ENCODE measurements around the gene TSPYL2. TPM values are rescaled to one million over a fixed set of nuclear protein-coding genes. Genes with fewer than 3 reads are reported as not detected.
A peak's percentile ranks its signal among the peaks of the same experiment; 100 is the strongest.

The TSPYL2 gene
- total and polyA plus RNA-seq, 5 donors from 2014 or later: 10.1 to 333 (median 15.1) TPM

- Mint-ChIP-seq H3K9me3 (no peaks in the 10 kb centered on the region), H3K27ac (no peak overlapping the region), H3K36me3 (no peaks in the 10 kb centered on the region), H3K4me3 (no peak overlapping the region), H3K4me1 (peaks cover 0 to 3% (median under 1%) of the 10 kb centered on the region in 4 donors), H3K27me3 (no peaks in the 10 kb centered on the region)
- ATAC-seq (ENCODE audit: low read depth in 2 of 2) (no peak), DNase-seq (no peak)
- Histone ChIP-seq H3K27me3 (ENCODE audit: control insufficient read depth, insufficient read depth, low read length) (no peaks in the 10 kb centered on the region), H3K36me3 (ENCODE audit: control insufficient read depth, insufficient read depth, low read length) (no peaks in the 10 kb centered on the region), H3K4me3 (ENCODE audit: low read depth, low read length) (no peak overlapping the region), H3K9me3 (ENCODE audit: control insufficient read depth in 2 of 2, low read length in 2 of 2) (no peaks in the 10 kb centered on the region), H3K4me1 (ENCODE audit: control insufficient read depth, insufficient read depth, low read length, poor library complexity, severe bottlenecking) (no peaks in the 10 kb centered on the region), H3K27ac (ENCODE audit: insufficient read depth, low read length, poor library complexity, severe bottlenecking) (no peak overlapping the region)
These were observed 31.3 kb upstream of the TSPYL2 start for GRCh38 chrX:53050841-53051240.

- no peaks in the 10 kb centered on the region for H3K4me1 ChIP-seq (ENCODE audit: control insufficient read depth, insufficient read depth, low read length, poor library complexity, severe bottlenecking)
- Mint-ChIP-seq H3K9me3 (no peaks in the 10 kb centered on the region), H3K27ac (no peak overlapping the region), H3K36me3 (no peaks in the 10 kb centered on the region), H3K4me1 (peaks cover 0 to 3% (median 0%) of the 10 kb centered on the region in 4 donors), H3K4me3 (no peak overlapping the region), H3K27me3 (no peaks in the 10 kb centered on the region)
- no peaks in the 10 kb centered on the region for H3K9me3 ChIP-seq (ENCODE audit: control insufficient read depth in 2 of 2, low read length in 2 of 2)
- H3K4me3 ChIP-seq (ENCODE audit: low read depth, low read length): no peak overlapping the region
- no peaks in the 10 kb centered on the region for H3K27me3 ChIP-seq (ENCODE audit: control insufficient read depth, insufficient read depth, low read length)
- DNase-seq (no peak), ATAC-seq (ENCODE audit: low read depth in 2 of 2) (no peak)
- no peak overlapping the region for H3K27ac ChIP-seq (ENCODE audit: insufficient read depth, low read length, poor library complexity, severe bottlenecking)
- no peaks in the 10 kb centered on the region for H3K36me3 ChIP-seq (ENCODE audit: control insufficient read depth, insufficient read depth, low read length)
These were observed 26.8 kb upstream of the TSPYL2 start for GRCh38 chrX:53055244-53055849.

- Histone ChIP-seq H3K4me3 (ENCODE audit: low read depth, low read length) (no peak overlapping the region), H3K36me3 (ENCODE audit: control insufficient read depth, insufficient read depth, low read length) (no peaks in the 10 kb centered on the region), H3K27me3 (ENCODE audit: control insufficient read depth, insufficient read depth, low read length) (no peaks in the 10 kb centered on the region), H3K9me3 (ENCODE audit: control insufficient read depth in 2 of 2, low read length in 2 of 2) (no peaks in the 10 kb centered on the region), H3K4me1 (ENCODE audit: control insufficient read depth, insufficient read depth, low read length, poor library complexity, severe bottlenecking) (no peaks in the 10 kb centered on the region), H3K27ac (ENCODE audit: insufficient read depth, low read length, poor library complexity, severe bottlenecking) (no peak overlapping the region)
- H3K27me3 Mint-ChIP-seq: no peaks in the 10 kb centered on the region
- peaks cover 0 to 3% (median 0%) of the 10 kb centered on the region in 4 donors for H3K4me1 Mint-ChIP-seq
- no peaks in the 10 kb centered on the region for H3K9me3 Mint-ChIP-seq
- no peak for DNase-seq
- H3K27ac Mint-ChIP-seq: no peak overlapping the region
- no peak for ATAC-seq (ENCODE audit: low read depth in 2 of 2)
- H3K4me3 Mint-ChIP-seq: no peak overlapping the region
- H3K36me3 Mint-ChIP-seq: no peaks in the 10 kb centered on the region
These were observed 25.9 kb upstream of the TSPYL2 start for GRCh38 chrX:53056292-53056691.

DNA sequence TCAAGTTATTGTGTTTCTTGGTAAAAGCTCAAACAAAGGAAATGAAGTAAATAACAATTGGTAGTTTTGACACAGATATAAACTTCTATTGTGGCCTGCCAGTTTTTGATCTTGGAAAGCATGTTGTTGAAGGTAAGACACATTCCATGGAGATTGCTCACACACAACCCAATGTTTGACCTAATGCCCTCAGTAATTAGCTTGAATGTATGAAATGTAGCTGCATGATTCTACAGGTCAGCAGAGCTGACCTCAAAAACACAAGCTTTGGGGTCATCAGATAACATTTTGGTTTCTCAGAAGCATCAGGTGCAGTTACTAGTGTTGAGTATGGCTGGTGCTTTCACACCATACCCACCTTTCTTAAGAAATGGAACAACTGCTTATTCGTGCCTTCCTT lies 17.1 kb upstream of the TSPYL2 start:
- Histone ChIP-seq H3K27me3 (ENCODE audit: control insufficient read depth, insufficient read depth, low read length) (no peaks in the 10 kb centered on the region), H3K27ac (ENCODE audit: insufficient read depth, low read length, poor library complexity, severe bottlenecking) (no peak overlapping the region), H3K4me3 (ENCODE audit: low read depth, low read length) (no peak overlapping the region), H3K4me1 (ENCODE audit: control insufficient read depth, insufficient read depth, low read length, poor library complexity, severe bottlenecking) (no peaks in the 10 kb centered on the region), H3K36me3 (ENCODE audit: control insufficient read depth, insufficient read depth, low read length) (no peaks in the 10 kb centered on the region), H3K9me3 (ENCODE audit: control insufficient read depth in 2 of 2, low read length in 2 of 2) (no peaks in the 10 kb centered on the region)
- ATAC-seq (ENCODE audit: low read depth in 2 of 2): no peak
- no peak overlapping the region for H3K4me3 Mint-ChIP-seq
- peaks cover 21% of the 10 kb centered on the region for H3K27me3 Mint-ChIP-seq
- H3K4me1 Mint-ChIP-seq: no peaks in the 10 kb centered on the region
- no peak for DNase-seq
- H3K36me3 Mint-ChIP-seq: no peaks in the 10 kb centered on the region
- H3K9me3 Mint-ChIP-seq: no peaks in the 10 kb centered on the region
- no peak overlapping the region for H3K27ac Mint-ChIP-seq

DNA sequence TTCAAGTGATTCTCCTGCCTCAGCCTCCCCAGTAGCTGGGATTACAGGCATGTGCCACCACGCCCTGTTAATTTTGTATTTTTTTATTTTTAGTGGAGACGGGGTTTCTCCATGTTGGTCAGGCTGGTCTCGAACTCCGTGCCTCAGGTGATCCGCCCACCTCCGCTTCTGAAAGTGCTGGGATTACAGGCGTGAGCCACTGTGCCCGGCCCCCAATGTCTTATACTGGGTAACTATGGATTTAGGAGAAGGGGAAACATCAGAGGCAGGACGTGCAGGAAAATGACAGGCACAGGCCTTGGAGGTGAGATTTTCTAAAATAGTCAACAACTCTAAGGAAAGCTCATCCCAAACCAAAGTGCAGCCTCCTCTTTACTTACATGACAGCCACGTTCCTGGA lies 11.1 kb upstream of the TSPYL2 start:
- Histone ChIP-seq H3K27me3 (ENCODE audit: control insufficient read depth, insufficient read depth, low read length) (no peaks in the 10 kb centered on the region), H3K27ac (ENCODE audit: insufficient read depth, low read length, poor library complexity, severe bottlenecking) (no peak overlapping the region), H3K4me1 (ENCODE audit: control insufficient read depth, insufficient read depth, low read length, poor library complexity, severe bottlenecking) (peaks cover 12% of the 10 kb centered on the region), H3K9me3 (ENCODE audit: control insufficient read depth in 2 of 2, low read length in 2 of 2) (no peaks in the 10 kb centered on the region), H3K4me3 (ENCODE audit: low read depth, low read length) (no peak overlapping the region), H3K36me3 (ENCODE audit: control insufficient read depth, insufficient read depth, low read length) (no peaks in the 10 kb centered on the region)
- ATAC-seq (ENCODE audit: low read depth in 2 of 2): no peak
- no peak overlapping the region for H3K4me3 Mint-ChIP-seq
- peaks cover 4 to 15% (median 4%) of the 10 kb centered on the region in 4 donors for H3K4me1 Mint-ChIP-seq
- no peaks in the 10 kb centered on the region for H3K9me3 Mint-ChIP-seq
- peaks cover 6% of the 10 kb centered on the region for H3K27me3 Mint-ChIP-seq
- no peak for DNase-seq
- H3K27ac Mint-ChIP-seq: peak overlapping the region in 1 of 3 donors; percentile 93
- H3K36me3 Mint-ChIP-seq: no peaks in the 10 kb centered on the region

DNA sequence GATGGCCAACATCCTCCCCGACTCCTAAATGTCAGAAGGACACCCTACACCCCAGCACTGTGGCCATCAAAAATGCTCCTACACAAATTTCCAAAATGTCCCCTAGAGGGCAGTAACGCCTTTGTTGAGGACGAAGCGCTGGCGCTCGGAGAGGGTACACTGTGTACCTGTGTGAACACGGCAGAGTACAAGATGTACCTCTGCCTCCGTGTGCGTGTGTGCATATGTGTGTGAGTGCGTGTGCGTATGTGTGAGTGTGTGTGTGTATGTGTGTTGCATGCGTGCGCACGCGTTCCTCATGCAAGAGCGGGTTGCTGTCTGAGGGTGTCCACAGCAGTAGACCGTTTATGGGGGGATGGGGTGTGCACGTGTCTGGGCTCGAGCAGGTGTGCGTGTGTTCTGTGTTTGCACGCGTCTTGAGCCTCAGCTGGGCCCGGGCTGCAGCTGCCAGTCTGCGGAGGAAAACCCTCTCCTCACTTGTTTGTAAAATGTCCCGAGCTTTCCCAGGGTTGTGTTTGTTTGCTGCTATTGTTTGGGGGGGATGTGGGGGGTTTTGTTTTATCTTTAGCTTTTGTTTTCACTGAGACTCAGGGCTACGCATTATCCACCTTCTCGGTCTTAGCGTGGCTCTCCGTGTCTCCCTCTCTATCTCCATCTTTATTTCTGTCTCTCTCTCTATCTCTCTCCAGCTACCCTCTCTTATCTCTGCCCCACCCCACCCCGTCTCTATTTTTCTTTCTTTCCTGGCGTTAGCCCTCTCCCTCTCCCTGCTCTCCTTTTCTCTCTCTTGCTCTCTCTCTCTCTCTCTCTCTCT lies 10.4 kb upstream of the TSPYL2 start:
- Histone ChIP-seq H3K4me3 (ENCODE audit: low read depth, low read length) (peak overlapping the region; percentile 75), H3K27me3 (ENCODE audit: control insufficient read depth, insufficient read depth, low read length) (no peaks in the 10 kb centered on the region), H3K27ac (ENCODE audit: insufficient read depth, low read length, poor library complexity, severe bottlenecking) (peak overlapping the region; percentile 51), H3K9me3 (ENCODE audit: control insufficient read depth in 2 of 2, low read length in 2 of 2) (no peaks in the 10 kb centered on the region), H3K4me1 (ENCODE audit: control insufficient read depth, insufficient read depth, low read length, poor library complexity, severe bottlenecking) (peaks cover 12% of the 10 kb centered on the region), H3K36me3 (ENCODE audit: control insufficient read depth, insufficient read depth, low read length) (no peaks in the 10 kb centered on the region)
- H3K9me3 Mint-ChIP-seq: no peaks in the 10 kb centered on the region
- H3K4me1 Mint-ChIP-seq: peaks cover 4 to 15% (median 4%) of the 10 kb centered on the region in 4 donors
- H3K27me3 Mint-ChIP-seq: peaks cover 6% of the 10 kb centered on the region
- H3K4me3 Mint-ChIP-seq: peak overlapping the region; percentile 73 to 90 (median 86)
- DNase-seq (peak; percentile 60 to 86 (median 83)), ATAC-seq (ENCODE audit: low read depth in 2 of 2) (peak; percentile 93 to 95)
- no peaks in the 10 kb centered on the region for H3K36me3 Mint-ChIP-seq
- peak overlapping the region; percentile 93 to 100 (median 95) for H3K27ac Mint-ChIP-seq

DNA sequence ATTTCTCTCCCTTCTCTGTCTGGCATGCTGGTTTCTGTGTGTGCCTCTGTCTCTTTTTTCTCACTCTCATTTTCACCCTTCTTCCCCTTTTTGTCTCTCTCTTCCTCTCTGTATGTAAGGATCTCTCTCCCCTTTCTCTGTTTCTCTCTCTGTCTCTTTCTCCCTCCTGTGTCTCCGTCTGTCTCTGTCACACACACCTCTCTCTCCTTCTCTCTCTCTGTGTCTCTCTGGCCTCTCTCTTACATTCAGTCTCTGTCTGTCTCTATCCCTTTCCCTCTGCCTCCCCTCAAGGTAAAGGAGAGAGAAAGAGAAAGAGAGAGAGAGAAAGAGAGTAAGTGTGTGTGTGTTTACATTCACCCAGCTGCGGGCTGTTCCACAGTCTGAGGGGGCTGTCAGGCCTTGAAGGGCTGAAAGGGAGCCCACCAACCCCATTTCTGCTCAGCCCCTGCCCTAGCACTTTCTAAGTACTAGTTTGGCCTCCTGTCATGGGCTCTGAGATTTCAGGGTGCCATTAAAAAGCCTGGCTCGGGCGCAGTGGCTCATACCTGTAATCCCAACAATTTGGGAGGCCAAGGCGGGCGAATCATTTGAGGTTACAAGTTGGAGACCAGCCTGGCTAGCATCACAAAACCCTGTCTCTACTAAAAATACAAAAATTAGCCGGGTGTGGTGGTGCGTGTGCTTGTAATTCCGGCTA lies 9.6 kb upstream of the TSPYL2 start:
- peak overlapping the region; percentile 75 for H3K4me3 ChIP-seq (ENCODE audit: low read depth, low read length)

More for the DNA sequence above, 9.6 kb upstream of the TSPYL2 start:
- Mint-ChIP-seq H3K4me1 (peaks cover 4 to 15% (median 4%) of the 10 kb centered on the region in 4 donors), H3K27ac (peak overlapping the region; percentile 93 to 100 (median 95)), H3K4me3 (peak overlapping the region; percentile 73 to 90 (median 86)), H3K27me3 (no peaks in the 10 kb centered on the region), H3K9me3 (no peaks in the 10 kb centered on the region), H3K36me3 (no peaks in the 10 kb centered on the region)
- ATAC-seq (ENCODE audit: low read depth in 2 of 2): no peak
- Histone ChIP-seq H3K4me1 (ENCODE audit: control insufficient read depth, insufficient read depth, low read length, poor library complexity, severe bottlenecking) (peaks cover 12% of the 10 kb centered on the region), H3K36me3 (ENCODE audit: control insufficient read depth, insufficient read depth, low read length) (no peaks in the 10 kb centered on the region), H3K27me3 (ENCODE audit: control insufficient read depth, insufficient read depth, low read length) (no peaks in the 10 kb centered on the region), H3K9me3 (ENCODE audit: control insufficient read depth in 2 of 2, low read length in 2 of 2) (no peaks in the 10 kb centered on the region), H3K27ac (ENCODE audit: insufficient read depth, low read length, poor library complexity, severe bottlenecking) (peak overlapping the region; percentile 51)
- peak in 1 of 3 donors; percentile 12 for DNase-seq

All from CD4-positive, CD25-positive, alpha-beta regulatory T cell (primary cell).